Esophagus mucosa (tissue), 1 donor: ENCODE results near the gene GRM3. TPM values are rescaled to one million over a fixed set of nuclear protein-coding genes. Genes with fewer than 3 reads are reported as not detected.

Experiments
- ATAC-seq: fragments of 200-7000 bp; cut with Tn5 transposase; one replicate; pipeline ENCODE4 v1.9.1; 2020
- total RNA-seq: library from RNA; stranded (reverse); gene quantifications from one replicate; pipeline ENCODE4 v1.2.4, GENCODE V29; 2023
- donor health status: DM: yes; HTN: yes; CAD: no.

Gene GRM3
- total RNA-seq, 1 donor from 2014 or later = not detected

GRCh38 chr7:86706406-86706805, 62.7 kb downstream of the GRM3 start:
- ATAC-seq = no peak

DNA sequence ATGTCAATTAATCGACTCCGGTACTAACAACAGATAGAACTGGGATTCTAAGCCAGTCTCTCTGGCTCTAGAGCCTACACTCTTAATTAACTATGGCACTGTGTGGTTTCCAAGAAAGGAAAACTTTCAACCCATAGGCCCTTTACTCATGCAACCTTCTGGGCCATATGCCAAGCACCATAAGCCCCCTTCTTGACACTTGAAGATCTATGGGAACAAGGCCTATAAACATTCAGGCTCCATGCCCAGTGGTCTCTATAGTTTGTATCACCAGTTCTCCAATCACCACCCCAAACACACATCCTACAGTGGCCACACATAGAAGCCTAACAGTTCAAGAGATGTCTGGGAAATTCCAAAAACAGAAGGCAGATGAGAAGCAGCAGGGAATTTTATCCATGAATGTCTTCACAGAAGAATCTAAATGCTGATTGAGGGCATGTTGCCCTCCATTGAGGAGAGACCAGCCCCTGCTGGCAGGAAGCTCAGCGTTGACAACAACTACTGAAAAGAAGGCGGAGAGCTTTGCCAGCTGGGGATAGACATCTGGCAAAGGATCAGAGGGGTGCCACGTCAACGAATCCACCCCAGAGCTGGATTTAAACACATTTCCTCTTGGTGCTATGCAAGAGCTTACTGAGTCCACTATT, 64.4 kb downstream of the GRM3 start:
- ATAC-seq = no peak

DNA sequence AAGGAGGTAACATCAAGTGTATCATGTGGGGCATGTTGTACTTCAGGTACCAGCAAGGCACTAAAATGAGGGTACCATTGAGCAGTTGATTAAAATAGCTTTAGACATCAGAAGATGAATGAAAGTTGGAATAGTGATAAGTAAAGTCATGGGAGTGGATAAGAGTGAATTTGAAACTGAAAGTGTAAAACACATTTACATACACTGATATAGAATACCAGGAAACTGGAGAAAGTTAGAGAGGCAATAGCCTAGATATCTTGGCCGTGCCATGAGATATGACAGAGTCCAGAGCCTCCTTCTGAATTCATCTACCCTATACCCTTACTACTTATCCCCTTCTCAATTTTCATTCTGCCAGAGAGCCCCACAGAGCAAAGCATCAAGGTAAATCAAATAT, 76.6 kb downstream of the GRM3 start:
- no peak for ATAC-seq

GRCh38 chr7:86733783-86734182, 90.1 kb downstream of the GRM3 start:
- no peak for ATAC-seq

- no peak for ATAC-seq
Observed at GRCh38 chr7:86745013-86745745, 101.5 kb downstream of the GRM3 start.

DNA sequence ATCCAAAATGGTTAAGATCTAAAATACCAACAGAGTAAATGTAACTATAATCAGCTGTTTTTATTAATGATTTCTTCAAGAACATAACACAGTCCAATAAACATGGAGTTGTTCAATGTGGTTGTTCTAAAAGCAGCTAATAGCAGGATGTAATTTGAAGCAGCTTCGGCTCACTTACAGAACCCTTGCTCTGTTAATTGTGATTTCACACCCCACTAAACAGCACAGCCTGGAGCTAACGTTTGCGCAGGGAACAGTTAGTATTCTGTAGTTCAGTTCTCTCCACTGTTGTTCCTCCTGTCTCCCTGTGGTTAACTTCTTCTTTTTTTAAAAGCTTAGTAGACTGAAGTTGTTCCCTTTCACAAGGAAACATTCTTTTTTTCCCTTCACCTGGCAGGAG, 104.0 kb downstream of the GRM3 start:
- no peak for ATAC-seq

DNA sequence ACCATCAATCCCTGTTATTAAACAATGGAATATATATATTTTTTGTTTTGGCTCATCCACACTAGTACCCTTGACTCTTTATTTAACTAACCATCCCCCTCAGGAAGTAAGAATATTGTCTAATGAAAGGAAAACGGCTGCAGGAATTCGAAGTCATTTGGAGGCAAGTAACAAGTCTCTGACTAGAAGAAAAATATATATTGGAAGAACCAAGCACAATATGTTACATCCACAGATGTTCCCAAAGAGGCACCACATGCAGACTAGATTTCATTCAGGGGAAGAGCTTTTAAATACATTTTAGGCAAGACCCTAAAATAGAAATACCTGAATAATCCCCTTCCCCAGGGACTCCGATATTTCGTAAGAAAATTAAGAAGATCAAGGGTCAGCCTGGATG, 104.5 kb downstream of the GRM3 start:
- ATAC-seq = no peak

DNA sequence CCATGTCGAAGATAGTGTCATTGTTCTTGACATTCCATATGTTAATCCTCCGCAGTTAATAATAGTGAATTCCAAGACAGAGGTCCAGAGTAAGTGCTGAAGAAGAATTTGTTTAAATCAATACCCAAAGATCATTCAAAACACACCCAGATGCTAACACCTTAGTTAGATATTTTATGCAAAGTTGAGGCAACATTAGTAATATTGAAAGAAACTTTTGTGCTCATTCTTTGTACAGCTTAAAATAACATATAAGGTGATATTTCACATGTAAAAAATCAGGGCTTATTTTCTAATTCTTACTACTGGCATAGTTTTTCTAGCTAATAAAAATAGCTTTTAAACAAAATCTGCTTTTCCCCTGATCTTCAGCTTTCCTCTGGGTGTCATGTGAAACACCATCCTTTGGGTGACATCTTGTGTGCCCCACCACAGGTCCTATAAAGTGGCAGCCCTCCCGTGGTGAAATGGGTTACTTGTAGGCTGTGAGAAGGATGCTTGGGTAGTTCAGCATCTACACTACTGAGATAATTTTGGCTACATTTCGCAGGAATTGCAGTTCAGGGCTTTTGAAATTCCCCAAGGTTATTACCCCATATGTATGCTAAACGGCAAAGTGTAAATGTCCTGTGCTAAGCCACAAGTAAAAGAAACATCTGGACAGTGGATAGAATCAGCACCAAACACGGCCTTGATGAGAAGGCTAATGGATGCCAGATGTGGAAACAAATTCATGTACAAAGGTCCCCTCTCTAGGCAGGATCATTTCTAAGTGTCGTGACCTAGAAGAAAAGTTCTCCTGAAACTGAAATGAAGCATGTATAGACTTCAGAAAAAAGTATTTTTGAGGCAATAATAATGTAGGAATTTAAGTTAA, 105.4 kb downstream of the GRM3 start:
- ATAC-seq = no peak

DNA sequence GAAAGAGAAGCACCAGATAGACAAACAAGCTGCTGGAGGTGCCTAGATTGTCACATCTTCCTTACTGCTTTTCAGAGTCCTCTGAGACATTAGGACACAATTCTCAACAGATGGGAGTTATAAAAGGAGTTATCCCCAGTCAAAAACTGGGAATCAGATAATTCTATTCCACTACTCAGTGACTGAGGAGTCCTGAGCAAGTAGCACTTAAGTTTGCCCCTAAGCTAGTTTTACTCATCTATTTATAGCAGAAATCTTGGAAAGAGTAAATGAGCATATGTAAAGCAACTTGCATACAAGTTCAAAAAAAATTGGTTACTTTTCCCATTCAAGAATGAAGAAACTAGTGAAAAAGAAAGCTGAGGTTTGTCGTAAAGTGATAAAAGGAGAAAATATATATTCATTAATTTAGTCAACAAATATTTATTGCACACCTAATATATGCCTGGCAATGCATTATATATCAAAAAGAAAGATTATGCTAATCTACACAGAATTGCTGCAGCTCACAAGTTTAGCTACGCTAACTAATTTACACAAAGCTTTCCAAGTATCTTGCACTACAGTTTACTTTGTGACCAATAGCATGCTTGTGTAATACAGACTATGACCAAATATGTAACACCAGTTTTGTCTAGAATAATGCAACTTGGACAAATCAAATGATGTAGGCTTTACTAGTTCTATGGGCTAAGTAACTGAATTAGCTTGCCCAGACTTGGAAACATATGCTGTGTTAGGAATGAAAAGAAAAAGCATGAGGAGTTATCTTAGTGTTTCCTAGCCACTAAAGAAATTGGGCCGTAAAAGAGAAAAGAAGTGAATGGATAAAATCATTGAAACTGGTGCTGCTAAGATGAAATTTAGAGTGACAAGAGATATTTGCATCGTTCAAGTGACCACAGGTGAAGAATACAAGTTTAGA, 106.3 kb downstream of the GRM3 start:
- ATAC-seq = no peak

GRCh38 chr7:86760236-86760635, 116.5 kb downstream of the GRM3 start:
- ATAC-seq = no peak

- no peak for ATAC-seq
Observed at GRCh38 chr7:86762129-86762528, 118.4 kb downstream of the GRM3 start.

DNA sequence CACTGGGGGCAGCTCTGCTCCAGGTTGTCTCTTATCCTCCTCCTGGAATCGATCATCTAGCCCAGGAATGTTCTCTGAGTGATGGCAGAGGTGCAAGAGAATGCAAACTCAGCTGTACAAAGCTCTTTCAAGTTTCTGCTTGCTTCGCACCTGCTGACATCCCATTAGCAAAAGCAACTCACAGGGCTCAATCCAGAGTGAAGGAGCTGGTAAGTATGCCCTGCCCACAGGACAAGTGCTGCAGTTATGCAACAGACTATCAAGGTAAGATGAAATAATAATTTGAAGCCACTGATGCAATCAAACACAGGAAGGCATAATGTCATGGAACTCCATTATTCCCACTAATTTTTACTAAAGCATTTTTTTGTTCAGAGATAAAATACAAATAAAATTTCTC, 122.2 kb downstream of the GRM3 start:
- ATAC-seq = no peak

GRCh38 chr7:86768394-86768793, 124.7 kb downstream of the GRM3 start:
- no peak for ATAC-seq

GRCh38 chr7:86768967-86769760, 125.5 kb downstream of the GRM3 start:
- ATAC-seq = no peak

DNA sequence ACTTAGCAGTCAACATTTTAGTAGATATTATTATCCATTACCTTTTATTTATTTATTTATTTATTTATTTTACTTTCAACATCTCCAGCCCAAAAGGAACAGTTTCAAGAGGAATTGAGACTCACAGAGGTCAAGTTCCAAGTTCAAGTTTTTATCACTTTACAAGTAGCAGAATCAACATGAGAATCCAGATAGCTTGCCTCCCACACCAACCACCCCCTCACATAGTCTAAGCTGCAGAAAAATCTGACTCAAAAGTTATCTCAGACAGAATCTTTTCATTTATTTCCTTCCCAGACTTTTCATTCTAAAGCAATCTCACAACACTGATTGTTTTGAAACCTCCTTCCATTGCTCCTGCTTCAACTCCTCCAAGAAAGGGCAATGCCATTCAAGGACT, 129.6 kb downstream of the GRM3 start:
- ATAC-seq = no peak

DNA sequence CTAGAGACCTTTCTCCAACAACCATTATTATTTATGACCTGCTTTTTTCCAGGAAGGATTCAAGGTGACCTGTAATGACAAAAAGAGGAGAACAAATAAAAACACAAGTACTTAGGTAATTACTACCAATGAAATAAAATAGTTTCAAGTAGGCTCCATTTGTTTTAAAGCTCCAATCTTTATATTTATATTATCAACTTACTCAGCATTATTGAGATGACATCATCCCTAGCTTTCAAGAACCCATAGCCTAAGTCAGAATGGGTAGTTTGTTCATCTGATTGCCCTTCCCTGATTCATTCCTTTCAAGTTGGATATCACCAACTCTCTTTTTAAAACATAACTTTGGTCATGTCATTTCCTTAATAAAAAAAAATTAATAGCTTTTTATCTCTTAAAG, 131.5 kb downstream of the GRM3 start:
- ATAC-seq = no peak

DNA sequence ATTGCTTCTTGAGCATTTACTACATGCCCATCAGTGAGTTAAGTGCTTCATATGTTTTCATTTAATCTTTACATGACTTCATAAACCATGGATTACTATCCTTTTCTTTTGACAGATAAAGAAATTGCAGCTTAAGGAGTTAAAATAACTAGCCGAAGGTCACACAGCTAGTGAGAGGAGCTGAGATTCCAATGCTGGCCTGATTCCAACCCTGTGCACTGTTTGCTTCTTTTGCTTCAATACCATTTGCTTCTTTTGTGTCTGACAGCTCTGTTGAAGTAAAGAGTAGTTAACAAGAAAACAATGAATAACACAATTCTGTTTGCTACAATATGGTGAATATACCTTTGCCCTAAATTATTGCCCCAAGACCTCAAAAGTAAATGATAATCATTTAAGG, 132.4 kb downstream of the GRM3 start:
- ATAC-seq = no peak

- no peak for ATAC-seq
Observed at GRCh38 chr7:86778271-86778670, 134.6 kb downstream of the GRM3 start.

DNA sequence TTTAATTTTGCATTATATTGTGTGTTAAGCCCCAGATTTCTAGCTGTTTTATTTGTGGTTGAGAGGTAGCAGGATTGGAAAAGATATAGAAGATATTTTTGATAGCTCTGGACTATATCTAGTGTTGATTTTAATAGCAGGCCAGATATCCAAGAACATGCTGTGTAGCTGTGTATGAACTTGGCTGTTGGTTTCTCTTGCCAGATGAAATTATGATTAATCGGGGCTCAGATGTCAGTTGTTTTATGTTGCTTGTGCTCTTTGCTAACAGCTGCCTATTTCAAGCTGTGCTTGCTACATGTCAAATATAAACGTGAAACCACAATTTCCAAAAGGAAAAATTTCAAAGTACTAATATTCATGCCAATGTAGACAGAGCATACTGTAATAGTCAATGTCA, 141.1 kb downstream of the GRM3 start:
- no peak for ATAC-seq

GRCh38 chr7:86785641-86786040, 141.9 kb downstream of the GRM3 start:
- no peak for ATAC-seq

DNA sequence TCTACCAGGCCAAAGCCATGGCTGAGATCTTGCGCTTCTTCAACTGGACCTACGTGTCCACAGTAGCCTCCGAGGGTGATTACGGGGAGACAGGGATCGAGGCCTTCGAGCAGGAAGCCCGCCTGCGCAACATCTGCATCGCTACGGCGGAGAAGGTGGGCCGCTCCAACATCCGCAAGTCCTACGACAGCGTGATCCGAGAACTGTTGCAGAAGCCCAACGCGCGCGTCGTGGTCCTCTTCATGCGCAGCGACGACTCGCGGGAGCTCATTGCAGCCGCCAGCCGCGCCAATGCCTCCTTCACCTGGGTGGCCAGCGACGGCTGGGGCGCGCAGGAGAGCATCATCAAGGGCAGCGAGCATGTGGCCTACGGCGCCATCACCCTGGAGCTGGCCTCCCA, 142.7 kb downstream of the GRM3 start:
- ATAC-seq = no peak

DNA sequence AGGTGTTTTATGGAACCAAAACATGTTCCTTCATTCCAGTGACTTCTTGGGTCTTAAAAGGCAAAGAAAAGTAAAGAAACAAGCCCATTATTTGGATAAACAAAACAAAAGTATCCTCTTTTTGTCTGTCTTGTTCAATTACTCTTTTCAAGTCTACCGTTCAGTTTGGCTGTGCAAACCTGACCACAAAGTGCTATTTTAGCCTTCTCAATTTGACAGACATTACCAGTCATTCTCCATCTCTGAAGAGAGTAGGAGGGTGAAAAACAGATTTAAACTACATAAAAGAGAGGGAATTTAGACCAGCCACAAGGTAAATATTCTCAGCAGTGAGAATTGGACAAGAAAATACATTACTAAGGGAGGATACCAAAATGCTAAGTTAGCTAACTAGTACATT, 145.2 kb downstream of the GRM3 start:
- no peak for ATAC-seq
